HG03175 (cell line): Measurements from ENCODE around the gene IL22RA1.

ENCODE experiments used
- ATAC-seq: cut with Tn5 transposase; IDR thresholded peaks from one replicate; pipeline ENCODE4 v1.9.1; 2021; ENCODE audit warnings: mild to moderate bottlenecking, moderate library complexity; ENCODE audit not compliant: unreplicated experiment

IL22RA1 gene

GRCh38 chr1:24077278-24077978 is 65.5 kb downstream of the IL22RA1 start:
- ATAC-seq = no peak

- ATAC-seq = no peak
Measured at GRCh38 chr1:24075946-24076345, 67.0 kb downstream of the IL22RA1 start.

GRCh38 chr1:24075590-24075854 is 67.4 kb downstream of the IL22RA1 start:
- ATAC-seq = no peak

- no peak for ATAC-seq
Measured at GRCh38 chr1:24074817-24075589, 67.9 kb downstream of the IL22RA1 start.

GRCh38 chr1:24074196-24074595 is 68.7 kb downstream of the IL22RA1 start:
- no peak for ATAC-seq

- ATAC-seq = no peak
Measured at GRCh38 chr1:24071941-24072340, 71.0 kb downstream of the IL22RA1 start.

- no peak for ATAC-seq
Measured at GRCh38 chr1:24070821-24071393, 72.0 kb downstream of the IL22RA1 start.

- no peak for ATAC-seq
Measured at GRCh38 chr1:24069817-24070216, 73.1 kb downstream of the IL22RA1 start.
